Loucy (cell line): ENCODE data around the gene KCNK5.

ENCODE experiments used
- H2AFZ ChIP-seq: fragments of 200-600 bp; sonication (generic); 2 replicates; pipeline ENCODE4 v1.6.0; 2016; ENCODE audit warnings: antibody characterized with exemption, mild to moderate bottlenecking, low read length, moderate library complexity
- H3F3A ChIP-seq: fragments of 200-600 bp; 2 replicates; pipeline ENCODE4 v1.6.0; 2016; ENCODE audit warnings: antibody characterized with exemption, low read depth, mild to moderate bottlenecking
- H3K27me3 ChIP-seq: fragments of 200-600 bp; sonication (generic); 2 replicates; pipeline ENCODE4 v1.6.1; 2014; ENCODE audit warnings: low read length, mild to moderate bottlenecking; ENCODE audit not compliant: insufficient read depth, poor library complexity, severe bottlenecking
- H3K36me3 ChIP-seq: fragments of 200-600 bp; sonication (generic); 2 replicates; pipeline ENCODE4 v1.6.1; 2016; ENCODE audit warnings: low read length; ENCODE audit not compliant: insufficient read depth
- H3K4me1 ChIP-seq: fragments of 200-600 bp; sonication (generic); 2 replicates; pipeline ENCODE4 v1.5.1; 2014; ENCODE audit warnings: low read length, mild to moderate bottlenecking; ENCODE audit not compliant: insufficient read depth, poor library complexity, severe bottlenecking
- H3K4me2 ChIP-seq: fragments of 200-600 bp; sonication (generic); 2 replicates; pipeline ENCODE4 v1.6.0; 2014; ENCODE audit warnings: antibody characterized with exemption, low read length, low read depth, mild to moderate bottlenecking; ENCODE audit not compliant: poor library complexity, severe bottlenecking
- H3K4me3 ChIP-seq: fragments of 200-600 bp; sonication (generic); 2 replicates; pipeline ENCODE4 v1.5.1; 2014; ENCODE audit warnings: low read length, mild to moderate bottlenecking, mixed read lengths; ENCODE audit not compliant: poor library complexity, severe bottlenecking
- H3K79me2 ChIP-seq: fragments of 200-600 bp; sonication (generic); 2 replicates; pipeline ENCODE4 v1.6.1; 2014; ENCODE audit warnings: low read length; ENCODE audit not compliant: insufficient read depth
- H3K9ac ChIP-seq: fragments of 200-600 bp; sonication (generic); 2 replicates; pipeline ENCODE4 v1.6.0; 2014; ENCODE audit warnings: mild to moderate bottlenecking, low read depth, low read length, moderate library complexity; ENCODE audit not compliant: poor library complexity, severe bottlenecking
- H3K9me2 ChIP-seq: fragments of 200-600 bp; sonication (generic); replicated peaks from 2 replicates; pipeline ENCODE4 v1.6.1; 2016; ENCODE audit warnings: low read depth, low read length, mixed read lengths
- H3K9me3 ChIP-seq: fragments of 200-600 bp; sonication (generic); 2 replicates; pipeline ENCODE4 v1.6.1; 2014; ENCODE audit warnings: mild to moderate bottlenecking, antibody characterized with exemption, low read length, low read depth; ENCODE audit not compliant: insufficient read depth
- H4K20me1 ChIP-seq: fragments of 200-600 bp; sonication (generic); 2 replicates; pipeline ENCODE4 v1.6.0; 2014; ENCODE audit warnings: antibody characterized with exemption, low read length, mild to moderate bottlenecking; ENCODE audit not compliant: insufficient read depth, poor library complexity, severe bottlenecking
- CTCF ChIP-seq: fragments of 200-600 bp; sonication (generic); conservative IDR thresholded peaks from 2 replicates; pipeline ENCODE4 v1.5.1; 2014; ENCODE audit warnings: mild to moderate bottlenecking, antibody characterized with exemption, low read length
- EZH2phosphoT487 ChIP-seq: fragments of 200-600 bp; IDR thresholded peaks from 2 replicates; pipeline ENCODE4 v1.6.1; 2018; ENCODE audit warnings: antibody characterized with exemption, mild to moderate bottlenecking, moderate library complexity, borderline replicate concordance

The KCNK5 gene

GRCh38 chr6:39260953-39261352 lies 31.7 kb upstream of the KCNK5 start:
- Histone ChIP-seq H3K9me3 (no peaks in the 10 kb centered on the region), H2AFZ (no peak overlapping the region), H3F3A (no peaks in the 10 kb centered on the region), H3K79me2 (no peaks in the 10 kb centered on the region), H3K27me3 (no peaks in the 10 kb centered on the region), H3K9me2 (no peaks in the 10 kb centered on the region), H3K4me1 (peaks cover 5% of the 10 kb centered on the region), H3K36me3 (no peaks in the 10 kb centered on the region), H3K9ac (no peak overlapping the region), H3K4me2 (no peak overlapping the region), H3K4me3 (no peak overlapping the region), H4K20me1 (no peaks in the 10 kb centered on the region)
- TF ChIP-seq CTCF (no peak), EZH2phosphoT487 (no peak)

GRCh38 chr6:39260456-39260855 lies 31.2 kb upstream of the KCNK5 start:
- Histone ChIP-seq H3K4me3 (no peak overlapping the region), H3K79me2 (no peaks in the 10 kb centered on the region), H3K36me3 (no peaks in the 10 kb centered on the region), H2AFZ (no peak overlapping the region), H4K20me1 (no peaks in the 10 kb centered on the region), H3K9me2 (no peaks in the 10 kb centered on the region), H3K9me3 (no peaks in the 10 kb centered on the region), H3K4me1 (peaks cover 5% of the 10 kb centered on the region), H3K4me2 (no peak overlapping the region), H3F3A (no peaks in the 10 kb centered on the region), H3K9ac (no peak overlapping the region), H3K27me3 (no peaks in the 10 kb centered on the region)
- TF ChIP-seq EZH2phosphoT487 (no peak), CTCF (no peak)

DNA sequence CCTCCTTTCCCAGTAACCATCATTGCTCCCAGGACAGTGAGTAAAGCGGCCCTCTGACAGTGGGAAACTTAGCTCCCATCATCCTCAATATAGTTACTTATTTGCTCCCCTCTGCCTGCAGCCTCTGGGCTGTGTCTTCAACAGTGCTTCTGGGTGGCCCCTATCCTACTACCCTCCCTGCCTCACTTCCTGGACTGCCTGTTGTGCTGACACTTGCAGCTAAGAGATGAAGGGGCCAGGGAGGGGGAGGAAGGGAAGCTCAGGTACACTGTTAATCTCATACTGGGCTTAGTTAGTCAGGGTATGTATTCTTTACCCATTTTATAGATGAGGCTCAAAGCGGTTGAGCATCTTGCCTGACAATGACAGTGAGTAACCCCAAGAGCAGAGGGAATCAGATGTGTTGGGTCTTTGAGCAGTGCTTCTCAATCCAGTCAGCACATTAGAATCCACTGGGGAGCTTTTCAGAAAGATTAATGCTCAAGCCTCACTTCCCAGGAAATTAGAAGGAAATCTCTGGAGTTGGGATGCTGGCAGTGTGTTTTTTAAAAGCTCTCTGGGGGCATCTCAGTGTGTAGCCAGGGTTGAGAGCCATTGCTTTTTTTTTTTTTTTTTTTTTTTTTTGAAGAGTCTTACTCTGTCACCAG lies 27.1 kb upstream of the KCNK5 start:
- peak overlapping the region; percentile 9; the same call in 1 of the 2 replicates for H2AFZ ChIP-seq

More for the DNA sequence above, 27.1 kb upstream of the KCNK5 start:
- Histone ChIP-seq H4K20me1 (no peaks in the 10 kb centered on the region), H3K9me2 (no peaks in the 10 kb centered on the region), H3K4me2 (peak overlapping the region; percentile 1), H3F3A (no peaks in the 10 kb centered on the region), H3K79me2 (no peaks in the 10 kb centered on the region), H3K4me3 (no peak overlapping the region), H3K36me3 (no peaks in the 10 kb centered on the region), H3K9ac (no peak overlapping the region), H3K4me1 (peaks cover 5% of the 10 kb centered on the region), H3K27me3 (no peaks in the 10 kb centered on the region), H3K9me3 (no peaks in the 10 kb centered on the region)
- TF ChIP-seq CTCF (no peak), EZH2phosphoT487 (no peak)
